A204.1 (cell line): Measurements from ENCODE around the gene EXOC6.

Experiments
- FAIRE-seq: peaks from 2 replicates; lab custom pipeline; 2012; peaks lifted over from hg19 to GRCh38; lab: Jason Lieb, UNC

Gene EXOC6

GRCh38 chr10:92834331-92834730 is 14.0 kb upstream of the EXOC6 start:
- FAIRE-seq, result no peak

DNA sequence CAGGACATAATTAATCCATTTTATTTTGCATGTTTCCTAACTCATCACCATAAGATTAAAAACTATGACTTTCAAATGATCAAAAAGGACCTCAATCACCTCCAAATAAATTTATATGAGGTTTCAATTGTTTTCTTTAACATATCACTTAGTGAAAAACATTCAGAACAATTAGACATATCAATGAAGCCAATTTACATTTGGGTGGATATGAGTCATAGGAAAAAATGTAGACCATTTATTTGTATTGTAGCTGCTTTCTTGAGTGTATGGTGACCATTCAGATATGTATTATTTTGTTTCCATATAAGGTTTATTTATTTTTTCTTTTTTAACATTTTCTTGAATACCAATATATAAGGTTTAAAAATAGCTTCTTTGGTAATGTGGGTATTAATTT is 13.3 kb upstream of the EXOC6 start:
- FAIRE-seq, result no peak

GRCh38 chr10:92837456-92837855 is 10.9 kb upstream of the EXOC6 start:
- FAIRE-seq, result no peak

DNA sequence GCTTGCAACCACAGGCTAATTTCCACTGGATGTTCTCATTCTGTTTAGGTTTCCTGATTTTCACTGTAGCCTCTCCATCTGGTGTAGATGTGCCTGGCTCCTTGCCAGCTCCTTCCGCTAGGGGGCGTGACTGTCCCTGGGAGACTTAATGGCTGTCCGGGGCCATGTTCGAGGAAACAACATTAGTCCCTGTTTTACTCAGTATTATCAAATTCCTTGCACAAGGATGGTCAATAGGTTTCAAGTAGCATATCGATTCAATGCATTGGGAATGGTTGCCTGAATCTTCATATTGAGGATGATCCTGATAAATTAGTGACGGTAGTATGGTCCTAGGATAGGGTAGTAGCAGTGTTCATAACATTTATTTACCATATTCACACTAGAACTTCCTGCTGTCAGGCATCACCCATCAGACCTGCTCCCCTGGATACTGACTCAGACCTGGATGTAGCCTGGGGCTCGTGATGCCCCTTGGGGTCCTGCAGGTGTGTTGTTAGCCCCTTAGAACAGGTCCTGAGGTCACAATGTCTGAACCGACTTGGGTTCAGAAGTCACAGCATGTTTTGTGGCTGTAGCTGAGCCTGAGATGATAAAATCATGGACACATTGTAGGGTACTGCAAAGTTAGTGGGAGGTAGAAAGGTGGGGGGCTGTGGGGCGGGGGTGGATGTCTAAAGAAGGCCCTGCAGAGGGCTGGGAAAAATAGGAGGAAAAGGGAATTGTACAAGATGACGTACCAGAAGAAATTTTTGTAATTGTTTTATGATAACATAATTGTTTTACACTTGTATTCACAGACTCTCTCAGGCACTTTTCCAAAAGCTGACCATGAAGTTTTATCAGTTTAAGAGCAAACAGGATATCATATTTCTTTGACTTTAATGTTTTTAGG is 8.9 kb upstream of the EXOC6 start:
- FAIRE-seq, result no peak

DNA sequence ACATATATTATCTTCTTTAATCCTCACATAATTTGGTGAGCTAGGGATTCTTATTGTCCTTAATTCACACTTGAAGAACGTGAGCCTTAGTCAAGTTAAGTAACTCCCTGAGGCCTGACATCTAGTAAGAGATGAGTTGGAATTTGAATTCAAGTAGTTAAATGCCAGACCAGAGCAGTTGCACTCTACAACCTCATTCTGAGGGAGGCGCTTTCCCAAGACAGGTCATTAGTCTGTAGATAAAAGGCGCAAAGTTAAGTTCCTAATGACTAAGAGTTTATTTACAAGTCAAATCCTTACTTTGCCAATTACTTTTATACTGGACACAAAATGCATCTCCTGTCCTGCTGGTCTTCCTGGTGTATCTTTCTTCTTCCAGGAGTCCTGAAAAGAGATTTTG is 3.6 kb upstream of the EXOC6 start:
- FAIRE-seq, result no peak

DNA sequence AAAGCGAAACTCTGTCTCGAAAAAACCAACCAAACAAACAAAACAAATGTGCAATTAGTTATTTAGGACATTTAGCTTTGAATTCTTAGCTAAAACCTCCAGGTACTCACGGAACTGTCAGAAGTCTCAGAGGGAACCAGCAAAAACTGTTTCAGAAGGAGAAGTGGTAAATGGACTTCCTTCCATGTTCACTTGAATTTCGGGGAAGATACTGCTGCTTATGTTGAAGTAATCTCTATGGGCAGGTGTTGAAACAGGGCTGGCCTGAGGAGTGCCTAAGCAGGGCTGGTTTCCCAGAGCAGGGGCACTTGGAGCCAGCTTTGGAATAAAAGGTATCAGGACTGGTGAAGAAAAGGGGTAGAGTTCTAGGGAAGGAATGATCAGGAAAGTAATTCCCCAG is 2.4 kb upstream of the EXOC6 start:
- no peak for FAIRE-seq

- no peak for FAIRE-seq
Observed at GRCh38 chr10:92846344-92846743, 2.0 kb upstream of the EXOC6 start.

DNA sequence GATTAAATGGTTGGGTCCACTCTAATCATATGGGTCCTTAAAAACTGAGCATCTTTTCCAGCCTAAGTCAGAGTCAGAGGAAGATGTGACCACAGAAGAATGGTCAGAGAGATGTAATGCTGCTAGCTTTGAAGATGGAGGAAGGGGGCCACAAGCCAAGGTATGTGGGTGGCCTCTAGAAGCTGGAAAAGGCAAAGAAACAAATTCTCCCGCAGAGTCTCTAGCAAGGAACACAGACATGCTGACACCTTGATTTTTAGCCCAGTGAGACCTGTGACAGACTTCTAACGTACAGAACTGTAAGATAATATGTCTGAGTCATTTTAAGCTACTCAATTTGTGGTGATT is 1.5 kb upstream of the EXOC6 start:
- no peak for FAIRE-seq

DNA sequence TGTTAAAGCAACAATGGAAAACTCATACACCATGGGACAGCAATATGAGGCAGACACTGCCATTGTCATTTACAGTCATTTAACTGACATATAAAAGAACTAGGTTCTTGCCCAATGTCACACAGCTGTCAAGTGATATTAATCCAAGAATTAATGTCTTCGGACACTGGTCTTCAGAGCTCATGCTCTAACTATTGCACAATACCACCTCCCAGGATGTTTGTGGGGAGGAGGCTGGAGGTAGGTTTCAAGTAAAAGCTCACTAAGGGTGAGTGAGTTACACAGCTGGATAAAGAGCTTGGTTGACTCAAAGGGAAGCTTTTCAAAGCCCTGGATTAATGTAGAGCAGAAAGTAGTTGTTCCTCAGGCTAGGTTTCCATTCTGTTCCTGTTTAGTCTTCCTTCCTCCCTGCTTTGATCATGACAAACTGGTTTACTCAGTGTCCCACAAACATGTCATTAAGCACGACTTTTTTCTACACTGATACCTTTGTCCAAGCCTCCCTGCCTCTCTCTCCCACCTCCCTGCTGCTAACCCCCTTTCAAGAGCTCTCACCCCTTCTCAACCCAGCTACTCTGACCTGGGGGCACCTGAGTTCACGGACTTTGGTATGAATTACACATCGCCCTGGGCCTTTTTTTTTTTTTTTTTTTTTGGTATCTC is 987 bp upstream of the EXOC6 start:
- FAIRE-seq, result no peak

- no peak for FAIRE-seq
Observed at GRCh38 chr10:92848037-92848440, 281 bp upstream of the EXOC6 start.

DNA sequence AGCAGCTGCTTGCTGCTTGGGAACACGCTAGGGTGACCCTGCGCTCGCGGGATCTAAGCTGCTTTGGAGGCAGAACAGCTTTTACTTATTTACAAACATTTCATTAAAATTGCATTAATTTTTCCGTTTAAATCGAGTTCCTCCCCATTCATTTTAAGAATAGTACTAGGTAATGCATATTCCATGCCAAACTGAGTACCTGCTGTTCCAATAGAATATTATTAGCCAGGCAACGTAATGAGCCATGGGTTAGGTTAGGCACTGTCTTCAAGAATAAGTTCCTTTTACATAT is 860 bp downstream of the EXOC6 start:
- no peak for FAIRE-seq

- no peak for FAIRE-seq
Observed at GRCh38 chr10:92849576-92850090, 1.3 kb downstream of the EXOC6 start.

GRCh38 chr10:92850185-92850584 is 1.9 kb downstream of the EXOC6 start:
- no peak for FAIRE-seq

- no peak for FAIRE-seq
Observed at GRCh38 chr10:92851003-92851402, 2.7 kb downstream of the EXOC6 start.

GRCh38 chr10:92855560-92855959 is 7.2 kb downstream of the EXOC6 start:
- FAIRE-seq, result peak; percentile 72

GRCh38 chr10:92857904-92858514 is 9.7 kb downstream of the EXOC6 start:
- FAIRE-seq, result no peak

GRCh38 chr10:92867235-92867634 is 18.9 kb downstream of the EXOC6 start:
- no peak for FAIRE-seq

DNA sequence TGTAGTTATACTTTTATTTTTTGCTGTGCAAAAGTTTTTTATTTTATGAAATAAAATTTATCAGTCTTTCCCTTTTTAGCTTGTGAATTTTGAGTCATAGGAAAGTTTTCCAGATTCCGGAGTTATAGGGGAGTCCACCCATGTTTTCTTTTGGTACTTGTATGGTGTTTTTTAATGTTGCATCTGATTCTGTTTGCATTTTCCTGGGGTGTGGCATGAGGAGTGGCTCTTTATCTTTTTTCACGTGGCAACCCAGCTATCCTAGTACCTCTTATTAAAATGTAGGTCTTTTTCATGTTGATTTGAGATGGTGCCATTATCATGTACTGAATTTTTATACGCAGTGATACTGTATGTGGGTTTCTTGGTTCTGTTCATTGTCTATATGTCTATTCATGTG is 19.7 kb downstream of the EXOC6 start:
- no peak for FAIRE-seq

DNA sequence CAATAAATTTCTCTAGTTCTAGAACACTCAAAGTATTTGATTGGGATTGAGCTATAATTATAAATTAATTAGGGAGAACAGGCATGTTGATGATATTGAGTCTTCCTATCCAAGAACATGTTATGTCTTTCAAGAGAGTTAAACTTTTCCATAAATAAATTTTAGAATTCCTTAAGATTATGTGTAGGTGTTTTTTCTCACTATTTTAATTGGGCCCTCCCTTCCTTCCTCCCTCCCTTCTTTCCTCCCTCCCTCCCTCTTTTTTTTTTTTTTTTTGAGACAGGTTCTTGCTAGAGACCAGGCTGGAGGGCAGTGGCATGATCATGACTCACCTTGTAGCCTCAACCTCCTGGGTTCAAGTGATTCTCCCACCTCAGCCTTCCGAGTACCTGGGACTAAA is 20.2 kb downstream of the EXOC6 start:
- FAIRE-seq, result no peak

DNA sequence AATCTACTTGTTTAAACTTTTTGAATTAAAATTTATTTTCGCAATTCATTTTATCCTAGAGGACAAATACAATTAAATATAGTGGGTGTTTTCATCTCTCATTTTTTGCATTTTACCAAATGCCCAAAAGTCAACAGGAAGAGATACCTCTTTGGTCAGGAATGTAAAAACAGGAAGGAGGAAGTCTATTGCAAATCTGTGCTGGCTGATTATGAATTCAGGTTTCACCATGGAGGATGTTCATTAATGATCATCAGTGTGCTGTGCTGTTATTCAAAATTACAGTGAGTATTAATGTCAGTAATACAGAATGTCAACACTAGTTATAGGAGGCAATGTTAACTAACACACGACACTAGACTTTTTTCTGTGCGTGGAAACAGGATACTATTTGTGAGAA is 24.7 kb downstream of the EXOC6 start:
- no peak for FAIRE-seq

DNA sequence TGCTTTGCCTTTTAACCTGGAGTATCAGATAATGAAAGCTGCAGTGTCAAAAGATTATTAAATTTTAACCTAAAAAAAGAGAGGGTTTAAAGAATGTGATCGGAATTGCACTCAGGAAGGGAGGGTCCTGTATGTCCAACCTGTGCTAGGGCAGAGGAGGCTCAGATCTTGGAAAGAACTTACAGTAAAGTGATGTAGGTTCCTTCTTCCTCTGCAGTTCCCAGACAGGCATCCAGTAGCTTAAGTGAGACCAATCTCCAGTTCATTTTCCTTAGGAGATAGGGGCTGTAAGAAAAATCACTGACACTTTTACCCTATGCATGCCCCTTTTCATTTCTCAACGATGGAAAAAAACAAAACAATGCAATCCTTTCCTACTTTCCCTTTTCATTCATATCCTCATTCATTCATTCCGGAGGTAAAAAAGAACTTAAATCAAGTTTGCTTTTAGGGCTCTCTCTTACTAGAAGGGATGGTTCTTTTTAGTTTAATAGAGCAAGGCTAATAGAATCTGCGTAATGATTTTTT is 28.3 kb downstream of the EXOC6 start:
- FAIRE-seq, result no peak

GRCh38 chr10:92880233-92880861 is 32.0 kb downstream of the EXOC6 start:
- FAIRE-seq, result peak; percentile 96

GRCh38 chr10:92880917-92881316 is 32.6 kb downstream of the EXOC6 start:
- no peak for FAIRE-seq
